Esophagus (tissue), 2 donors: ENCODE data around the gene CFDP1. TPM values are rescaled to one million over a fixed set of nuclear protein-coding genes. Genes with fewer than 3 reads are reported as not detected.

Experiments
- H3K27ac ChIP-seq, 2 donors: one replicate each; pipeline ENCODE4 v1.5.1; 2013; ENCODE audit warnings: low read depth in 2 of 2, mild to moderate bottlenecking in 2 of 2, inconsistent platforms in 1 of 2, low read length in 1 of 2, moderate library complexity in 1 of 2
- H3K27me3 ChIP-seq, 2 donors: one replicate each; pipeline ENCODE4 v1.6.1; 2013; ENCODE audit warnings: low read length in 2 of 2, control low read depth in 1 of 2, mild to moderate bottlenecking in 1 of 2; ENCODE audit not compliant: insufficient read depth in 2 of 2, control insufficient read depth in 1 of 2
- H3K36me3 ChIP-seq, 2 donors: one replicate each; pipeline ENCODE4 v1.6.1; 2013; ENCODE audit warnings: low read length in 1 of 2; ENCODE audit not compliant: control insufficient read depth in 2 of 2, insufficient read depth in 2 of 2
- H3K4me1 ChIP-seq, 2 donors: one replicate each; pipeline ENCODE4 v1.6.1; 2013; ENCODE audit warnings: low read length in 1 of 2; ENCODE audit not compliant: control insufficient read depth in 2 of 2, insufficient read depth in 2 of 2
- H3K4me3 ChIP-seq, 2 donors: one replicate each; pipeline ENCODE4 v1.5.1; 2013; ENCODE audit warnings: low read length in 2 of 2, mild to moderate bottlenecking in 2 of 2, low read depth in 1 of 2, moderate library complexity in 1 of 2
- H3K9me3 ChIP-seq, 2 donors: one replicate each; pipeline ENCODE4 v1.6.1; 2013; ENCODE audit warnings: mild to moderate bottlenecking in 2 of 2, low read depth in 1 of 2, low read length in 1 of 2, moderate library complexity in 1 of 2; ENCODE audit not compliant: control insufficient read depth in 2 of 2, insufficient read depth in 1 of 2
- WGBS, 2 donors: extraction: QIAGEN DNeasy Blood & Tissue Kit; methylation state at CpG; one replicate each; pipeline ENCODE4 v1.1.7; 2013; 5-methylcytosine and 5-hydroxymethylcytosine counted together
- polyA plus RNA-seq, 2 donors: library from polyadenylated mRNA; stranded (reverse); fragments of 200-250 nt; gene quantifications; one replicate each; pipeline ENCODE4 v1.2.3, GENCODE V29; 2013
- donor health status: healthy with polysubstance abuse.
- donor health status: Bipolar disorder and iron deficiency.

CFDP1 gene
- polyA plus RNA-seq, 2 donors = 34.9 to 37.1 TPM

DNA sequence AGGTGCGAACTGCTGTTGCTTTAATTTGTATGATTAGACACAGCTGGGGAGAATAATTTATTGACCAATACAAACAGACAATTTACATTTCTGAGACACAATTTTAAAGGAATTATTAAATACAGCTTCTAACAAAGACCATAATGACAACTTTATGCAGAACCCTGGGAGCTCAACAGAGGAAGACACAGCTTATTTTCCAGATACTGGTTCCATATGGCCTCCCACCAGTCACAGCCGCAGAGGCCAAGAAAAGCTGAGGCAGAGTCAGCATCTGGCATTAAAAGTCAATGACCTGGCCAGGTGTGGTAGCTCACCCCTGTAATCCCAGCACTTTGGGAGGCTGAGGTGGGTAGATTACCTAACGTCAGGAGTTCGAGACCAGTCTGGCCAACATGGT lies 115.8 kb downstream of the CFDP1 start:
- Histone ChIP-seq H3K27ac (no peak overlapping the region), H3K27me3 (no peaks in the 10 kb centered on the region), H3K36me3 (peaks cover 0 to 3% of the 10 kb centered on the region in 2 donors), H3K4me3 (no peak overlapping the region), H3K9me3 (no peaks in the 10 kb centered on the region), H3K4me1 (peaks cover 0 to 2% of the 10 kb centered on the region in 2 donors)
- 88% methylated on average over 4 of the region's 4 CpGs for WGBS, 2 donors

GRCh38 chr16:75317101-75317522 lies 116.2 kb downstream of the CFDP1 start:
- Histone ChIP-seq H3K27ac (no peak overlapping the region), H3K4me1 (peaks cover 0 to 2% of the 10 kb centered on the region in 2 donors), H3K27me3 (no peaks in the 10 kb centered on the region), H3K36me3 (peaks cover 0 to 3% of the 10 kb centered on the region in 2 donors), H3K4me3 (no peak overlapping the region), H3K9me3 (no peaks in the 10 kb centered on the region)
- 76 to 84% methylated on average over 7 of the region's 7 CpGs for WGBS, 2 donors

DNA sequence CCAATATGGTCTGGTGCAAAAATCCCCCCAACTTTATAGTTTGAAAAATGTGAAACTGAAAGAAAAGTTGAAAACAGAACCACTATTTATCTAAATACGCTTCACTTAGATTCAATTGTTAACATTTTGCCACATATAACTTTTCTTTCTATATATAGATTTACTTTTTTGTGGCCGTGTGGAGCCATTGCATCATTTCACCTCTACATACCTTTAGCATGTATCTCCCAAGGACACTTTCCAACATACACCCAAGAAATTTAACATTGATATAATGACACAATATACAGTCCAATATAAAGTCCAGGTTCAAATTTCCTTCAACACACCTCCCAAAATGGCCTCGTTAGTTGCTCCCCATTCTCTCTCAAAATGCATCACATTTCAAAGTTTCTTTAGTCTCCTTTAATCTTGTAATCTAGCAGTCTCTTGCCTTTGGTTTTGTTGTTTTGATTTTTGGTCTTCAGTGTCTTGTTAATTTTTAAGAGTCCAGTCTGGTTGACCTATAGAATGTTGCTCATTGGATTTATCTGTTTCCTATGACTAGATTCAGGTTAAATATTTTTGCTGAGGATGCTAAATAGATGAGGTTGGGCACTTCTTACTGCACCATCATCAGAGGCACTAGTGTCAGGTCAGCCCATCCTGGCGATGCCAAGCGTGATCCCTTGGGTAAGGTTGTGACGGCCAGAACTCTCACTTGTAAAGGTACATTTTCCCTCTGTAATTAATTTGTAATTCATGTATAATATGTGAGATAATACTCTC lies 117.6 kb downstream of the CFDP1 start:
- 94 to 96% methylated on average over 6 of the region's 6 CpGs for WGBS, 2 donors
- peaks cover 0 to 3% of the 10 kb centered on the region in 2 donors for H3K36me3 ChIP-seq
- no peak overlapping the region for H3K27ac ChIP-seq
- H3K9me3 ChIP-seq = no peaks in the 10 kb centered on the region
- H3K4me3 ChIP-seq = no peak overlapping the region
- no peaks in the 10 kb centered on the region for H3K27me3 ChIP-seq
- peaks cover 0 to 2% of the 10 kb centered on the region in 2 donors for H3K4me1 ChIP-seq

GRCh38 chr16:75312875-75313274 lies 120.4 kb downstream of the CFDP1 start:
- Histone ChIP-seq H3K9me3 (no peaks in the 10 kb centered on the region), H3K36me3 (peaks cover 0 to 3% of the 10 kb centered on the region in 2 donors), H3K27me3 (no peaks in the 10 kb centered on the region), H3K4me3 (no peak overlapping the region), H3K4me1 (no peaks in the 10 kb centered on the region), H3K27ac (no peak overlapping the region)
- WGBS, 2 donors = 80 to 87% methylated on average over 4 of the region's 4 CpGs

DNA sequence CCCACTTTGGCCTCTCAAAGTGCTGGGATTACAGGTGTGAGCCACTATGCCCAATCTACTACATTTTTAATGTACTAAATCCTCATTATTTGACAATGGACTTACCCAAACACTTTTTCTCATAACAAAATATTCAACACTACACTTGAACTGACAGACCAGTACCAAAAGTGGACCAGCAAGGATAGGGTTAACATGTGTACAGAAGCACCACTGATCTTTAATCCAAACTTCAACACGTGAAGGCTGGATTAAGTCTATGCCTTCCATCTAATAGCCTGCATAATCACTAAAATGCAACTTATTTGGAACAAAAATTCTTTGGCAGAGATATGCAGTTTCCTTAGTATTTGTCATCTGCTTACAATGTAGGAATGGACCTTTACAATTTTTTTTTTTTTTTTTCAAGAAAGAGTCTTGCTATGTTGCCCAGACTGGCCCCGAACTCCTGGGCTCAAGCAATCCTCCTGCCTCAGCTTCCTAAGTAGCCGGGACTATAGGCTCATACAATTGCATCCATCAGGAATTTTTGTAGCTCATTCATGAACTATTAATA lies 121.8 kb downstream of the CFDP1 start:
- Histone ChIP-seq H3K27ac (no peak overlapping the region), H3K4me3 (no peak overlapping the region)
- whole genome bisulfite sequencing, 2 donors = 51 to 63% methylated on average over 3 of the region's 3 CpGs

DNA sequence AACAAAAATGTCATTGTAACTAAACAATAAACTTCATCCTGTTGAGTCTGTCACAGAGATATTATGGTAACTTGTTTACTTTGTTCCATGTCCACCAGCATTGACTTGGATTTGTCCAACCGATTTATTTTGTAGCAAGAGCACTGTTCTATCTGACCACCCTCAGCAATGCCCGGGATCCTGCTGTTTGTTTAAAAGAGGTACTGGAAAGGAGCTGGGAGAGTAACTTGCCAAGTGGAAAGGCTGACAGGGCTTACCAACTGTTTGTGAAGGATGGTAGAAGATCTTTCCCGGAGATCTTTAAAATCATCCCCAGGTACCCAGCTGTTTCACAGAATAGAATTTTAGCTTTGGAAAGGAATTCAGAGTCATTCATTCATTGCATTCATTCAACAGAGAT lies 122.8 kb downstream of the CFDP1 start:
- Histone ChIP-seq H3K9me3 (no peaks in the 10 kb centered on the region), H3K36me3 (peaks cover 0 to 3% of the 10 kb centered on the region in 2 donors), H3K4me3 (no peak overlapping the region), H3K4me1 (peaks cover 0 to 3% of the 10 kb centered on the region in 2 donors), H3K27ac (no peak overlapping the region), H3K27me3 (no peaks in the 10 kb centered on the region)
- WGBS, 2 donors = 73 to 89% methylated on average over 3 of the region's 3 CpGs

More for the DNA sequence above, 121.8 kb downstream of the CFDP1 start:
- Histone ChIP-seq H3K36me3 (peaks cover 0 to 3% of the 10 kb centered on the region in 2 donors), H3K27me3 (no peaks in the 10 kb centered on the region), H3K9me3 (no peaks in the 10 kb centered on the region), H3K4me1 (no peaks in the 10 kb centered on the region)

- H3K27ac ChIP-seq = no peak overlapping the region
- H3K36me3 ChIP-seq = peaks cover 0 to 3% of the 10 kb centered on the region in 2 donors
- no peaks in the 10 kb centered on the region for H3K9me3 ChIP-seq
- WGBS, 2 donors = 88 to 99% methylated on average over 1 of the region's 1 CpG
- H3K4me3 ChIP-seq = no peak overlapping the region
- peaks cover 0 to 3% of the 10 kb centered on the region in 2 donors for H3K4me1 ChIP-seq
- H3K27me3 ChIP-seq = no peaks in the 10 kb centered on the region
These were observed 123.3 kb downstream of the CFDP1 start for GRCh38 chr16:75309899-75310430.

DNA sequence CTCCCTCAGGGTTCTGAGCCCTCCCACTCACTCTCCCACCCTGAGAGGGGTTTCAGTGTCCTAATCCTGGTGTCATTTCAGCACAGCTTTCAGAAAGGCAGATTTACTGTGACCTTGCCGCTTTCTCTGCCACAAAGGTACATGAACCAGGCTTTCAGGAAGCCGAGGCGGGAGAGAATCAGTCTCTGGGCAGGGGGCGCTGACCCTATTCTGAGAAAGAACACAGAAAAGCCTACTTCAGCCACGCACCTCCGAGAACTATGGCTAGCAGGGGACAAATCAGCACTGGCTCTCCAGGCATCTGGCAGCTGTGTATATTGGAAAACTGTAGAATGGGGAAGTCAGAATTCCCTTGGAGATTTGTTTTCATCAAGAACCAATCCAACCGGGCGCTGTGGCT lies 124.1 kb downstream of the CFDP1 start:
- Histone ChIP-seq H3K9me3 (no peaks in the 10 kb centered on the region), H3K36me3 (peaks cover 0 to 3% of the 10 kb centered on the region in 2 donors), H3K27ac (no peak overlapping the region), H3K4me1 (peaks cover 0 to 6% of the 10 kb centered on the region in 2 donors), H3K27me3 (no peaks in the 10 kb centered on the region), H3K4me3 (no peak overlapping the region)
- 98 to 99% methylated on average over 8 of the region's 8 CpGs for WGBS, 2 donors

- Histone ChIP-seq H3K27me3 (no peaks in the 10 kb centered on the region), H3K36me3 (peaks cover 0 to 2% of the 10 kb centered on the region in 2 donors), H3K4me1 (peaks cover 0 to 6% of the 10 kb centered on the region in 2 donors), H3K9me3 (no peaks in the 10 kb centered on the region), H3K27ac (no peak overlapping the region), H3K4me3 (no peak overlapping the region)
- 64 to 76% methylated on average over 3 of the region's 3 CpGs for whole genome bisulfite sequencing, 2 donors
These were observed 125.3 kb downstream of the CFDP1 start for GRCh38 chr16:75308011-75308410.
